Stimulated activated CD8-positive, alpha-beta memory T cell treated with anti-CD3 and anti-CD28 coated beads, Interleukin-7, amount 100 ng/mL, for 48 hours (primary cell): ENCODE results near the gene MINK1.
A peak's percentile ranks its signal among the peaks of the same experiment; 100 is the strongest.

ENCODE experiments used
- DNase-seq, 2 donors: peaks; one replicate each; pipeline ENCODE4 v3.0.0-alpha.2; 2020; ENCODE audit warnings: low read depth in 1 of 2; ENCODE audit errors: extremely low read depth in 1 of 2

The MINK1 gene

GRCh38 chr17:4833178-4833940 is at the start of gene MINK1:
Gene MINK1, plus strand, starts transcription at chr17:4833340. Its CDS starts 244 bp downstream, at chr17:4833584.
- DNase-seq, result peak; percentile 77 to 83

DNA sequence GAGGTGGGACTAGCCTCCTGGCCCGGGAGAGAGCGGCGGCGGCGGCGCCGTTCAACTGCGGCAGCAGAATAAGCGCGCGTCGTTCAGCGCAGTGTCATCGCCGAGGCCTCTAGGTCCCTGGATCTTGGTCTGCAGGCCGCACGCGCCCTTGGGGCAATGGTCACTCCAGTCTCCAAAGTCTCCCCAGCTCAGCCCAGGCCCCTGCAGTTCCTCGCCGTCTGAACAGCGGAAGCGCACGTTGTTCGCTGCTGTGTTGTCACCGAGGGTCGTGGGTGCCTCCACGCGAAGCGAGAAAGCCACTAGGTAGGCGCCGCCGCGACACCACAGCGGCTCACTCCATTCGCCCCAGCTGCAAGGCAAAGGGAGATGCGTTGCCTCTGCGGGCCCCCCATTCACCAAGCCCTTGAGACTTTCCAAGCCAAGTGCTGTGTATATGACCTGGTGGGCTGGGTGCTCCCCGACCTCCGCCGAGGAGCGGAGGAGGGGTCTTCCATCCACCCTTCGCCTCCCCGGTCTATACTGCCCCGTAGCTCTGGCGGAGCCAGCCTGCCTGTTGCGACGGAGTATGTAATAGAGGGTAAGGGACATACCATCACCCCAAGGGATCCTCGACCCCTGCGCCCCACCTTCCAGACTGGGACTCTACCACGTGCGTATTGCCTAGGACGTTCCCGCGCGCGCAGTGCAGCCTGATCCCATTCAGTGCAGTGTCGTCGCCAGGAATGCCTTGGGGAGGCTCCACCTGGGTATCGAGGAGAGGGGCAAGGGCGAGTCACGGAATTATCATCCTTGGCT is 47.6 kb upstream of the MINK1 start:
- DNase-seq, result no peak

GRCh38 chr17:4786106-4786511 is 47.0 kb upstream of the MINK1 start, which contains the start of gene VMO1:
Gene VMO1, minus strand, starts transcription at chr17:4786364. Its CDS starts 12 bp downstream, at chr17:4786352.
- DNase-seq, result no peak

DNA sequence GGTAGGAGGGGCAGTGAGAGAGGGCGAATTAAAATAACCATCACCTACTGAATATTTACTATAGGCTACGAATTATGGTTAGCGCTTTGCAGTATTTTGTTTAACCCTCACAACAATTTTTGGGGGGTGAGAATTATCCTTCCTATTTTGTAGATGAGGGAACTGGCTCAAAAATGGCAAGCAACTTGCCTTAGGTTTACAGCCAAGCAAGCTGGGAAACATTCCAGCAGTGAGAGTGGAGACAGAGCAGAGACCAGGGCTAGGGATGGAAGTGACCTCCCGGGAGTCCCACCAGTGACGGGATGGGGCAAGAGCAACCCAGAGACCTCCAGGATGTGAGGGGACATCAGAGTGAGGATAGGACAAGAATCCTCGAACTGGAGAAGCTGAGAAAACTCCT is 46.6 kb upstream of the MINK1 start:
- no peak for DNase-seq

GRCh38 chr17:4788159-4788806 is 44.9 kb upstream of the MINK1 start:
- no peak for DNase-seq

GRCh38 chr17:4788807-4789700 is 44.1 kb upstream of the MINK1 start, which contains the start of gene GLTPD2:
Gene GLTPD2, plus strand, starts transcription at chr17:4788964. Its CDS starts 48 bp downstream, at chr17:4789012.
- no peak for DNase-seq

GRCh38 chr17:4789701-4789950 is 43.5 kb upstream of the MINK1 start:
- DNase-seq, result no peak

GRCh38 chr17:4789951-4790704 is 43.0 kb upstream of the MINK1 start:
- DNase-seq, result peak; percentile 71 to 76

- DNase-seq, result no peak
Measured at GRCh38 chr17:4790705-4791088, 42.4 kb upstream of the MINK1 start.

DNA sequence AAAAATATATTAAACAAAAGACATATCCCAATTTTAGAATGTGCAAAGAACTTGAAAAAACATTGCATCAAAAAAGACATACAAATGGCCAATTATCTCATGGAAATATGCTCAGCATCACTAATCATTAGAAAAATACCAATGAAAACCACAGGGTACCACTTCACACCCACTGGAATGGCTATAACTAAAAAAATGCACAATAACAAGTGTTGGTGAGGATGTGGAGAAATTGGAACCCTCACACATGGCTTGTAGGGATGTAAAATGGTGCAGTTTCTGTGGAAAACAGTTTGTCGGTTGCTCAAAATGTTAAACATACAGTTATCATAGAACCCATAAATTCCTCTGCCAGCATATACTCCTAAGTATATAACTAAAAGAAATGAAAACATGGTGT is 38.0 kb upstream of the MINK1 start:
- no peak for DNase-seq

- no peak for DNase-seq
Measured at GRCh38 chr17:4796552-4796920, 36.6 kb upstream of the MINK1 start.

DNA sequence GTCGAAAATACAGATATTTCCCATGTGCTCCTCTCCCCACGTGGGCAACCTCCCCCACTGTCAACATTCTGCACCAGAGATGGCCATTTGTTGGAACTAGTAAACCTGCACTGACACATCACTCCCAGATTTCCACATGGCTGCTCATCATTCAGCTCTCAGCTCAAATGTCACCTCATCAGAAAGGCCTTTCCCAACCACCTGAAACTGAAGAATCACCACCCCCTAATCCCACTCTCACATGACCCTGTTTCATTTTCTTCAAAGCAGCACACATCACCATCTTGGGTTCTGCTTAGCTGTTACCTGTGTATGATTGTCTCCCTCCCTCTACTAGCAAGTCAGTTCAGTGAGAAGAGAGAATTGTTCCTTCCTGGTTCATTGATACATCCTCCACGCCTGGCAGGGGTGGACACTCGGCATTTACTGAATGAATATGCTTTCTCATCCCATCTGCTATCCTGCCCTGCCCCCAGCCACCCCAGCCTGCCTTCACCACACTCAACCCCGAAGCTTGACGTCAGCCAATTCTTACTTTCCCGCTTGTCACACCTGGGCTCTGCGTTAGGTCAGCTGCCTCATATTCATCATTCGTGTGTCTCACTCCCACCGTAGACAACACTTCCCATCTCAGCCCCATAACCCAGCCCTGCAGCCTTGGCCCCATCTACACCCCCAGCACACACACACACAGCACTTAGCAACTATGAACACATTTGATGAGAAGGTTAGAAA is 32.5 kb upstream of the MINK1 start:
- no peak for DNase-seq

DNA sequence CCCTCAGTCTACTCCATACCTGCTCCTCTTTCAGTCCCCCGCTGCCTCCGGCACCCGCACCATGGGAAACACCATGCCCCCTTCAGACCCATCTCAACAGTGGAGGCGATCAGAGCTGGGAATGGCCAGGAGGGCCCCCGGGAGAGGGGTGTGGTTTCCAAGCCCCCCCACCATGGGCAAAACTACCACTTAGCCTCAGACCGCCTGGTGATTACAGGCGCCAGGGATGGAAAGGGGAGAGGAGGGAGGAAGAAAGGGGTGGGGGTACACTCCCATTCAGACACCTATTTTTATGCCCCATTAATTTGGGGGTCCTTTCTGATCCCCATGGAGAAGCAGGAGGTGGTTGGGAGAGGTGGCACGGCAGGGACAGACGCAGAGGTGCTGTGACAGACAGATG is 30.9 kb upstream of the MINK1 start, which contains the start of gene C17orf114:
Gene C17orf114, minus strand, starts transcription at position 101 of the 400 bp plus-strand sequence.
- DNase-seq, result no peak

GRCh38 chr17:4806456-4806776 is 26.7 kb upstream of the MINK1 start:
- DNase-seq, result no peak

DNA sequence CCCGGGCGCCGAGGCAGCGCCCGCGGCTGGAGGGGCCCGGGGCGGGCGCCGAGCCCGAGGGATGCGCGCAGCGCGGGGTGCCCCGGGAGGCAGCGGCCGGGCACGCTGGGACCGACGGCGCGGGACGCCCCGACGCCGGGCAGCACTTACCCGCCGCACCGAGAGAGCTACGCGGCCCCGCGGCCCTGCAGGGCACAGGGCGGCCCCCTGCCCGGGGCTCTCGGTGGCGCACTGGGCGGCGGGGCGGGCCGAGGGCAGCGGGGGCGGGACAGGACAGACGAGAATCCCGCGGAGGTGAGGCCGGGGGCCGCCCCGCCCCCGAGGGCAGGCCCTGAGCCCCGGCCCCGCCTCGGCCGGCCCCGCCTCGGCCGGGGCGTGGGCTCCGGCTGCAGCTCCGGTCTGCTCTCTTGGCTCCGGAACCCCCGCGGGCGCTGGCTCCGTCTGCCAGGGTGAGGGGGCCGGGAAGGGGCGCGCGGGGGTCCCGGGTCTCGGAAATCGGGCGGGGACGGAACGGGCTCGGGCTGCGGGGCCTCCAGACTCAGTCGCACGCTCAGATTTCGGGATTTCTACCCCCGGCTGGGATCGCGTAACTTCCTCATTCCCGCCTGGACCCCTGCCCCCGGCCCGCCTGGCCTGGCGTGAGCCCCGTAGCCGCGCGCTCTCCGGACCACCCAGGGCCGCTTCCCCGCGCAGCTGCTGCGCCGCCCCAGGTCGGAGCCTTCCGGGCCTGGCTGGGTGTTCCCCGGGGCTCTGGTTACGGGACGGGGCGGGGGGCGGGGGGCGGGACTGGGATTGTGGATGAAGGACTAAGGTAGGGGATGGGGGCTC is 26.1 kb upstream of the MINK1 start, which contains the start of gene PLD2:
Gene PLD2, plus strand, starts transcription at position 376 of the 828 bp plus-strand sequence. CDS start 621 bp downstream, outside the sequence.
- DNase-seq, result peak; percentile 78 to 80

GRCh38 chr17:4807605-4808377 is 25.3 kb upstream of the MINK1 start:
- DNase-seq, result no peak

GRCh38 chr17:4808378-4808767 is 24.8 kb upstream of the MINK1 start:
- no peak for DNase-seq
